GM12878 (cell line): ENCODE data around the gene NT5DC3. TPM values are rescaled to one million over a fixed set of nuclear protein-coding genes. Genes with fewer than 3 reads are reported as not detected.

ENCODE experiments used
- ATAC-seq: fragments of 200-7000 bp; cut with Tn5 transposase; 3 replicates; pipeline ENCODE4 v1.9.1; 2020; ENCODE audit warnings: mild to moderate bottlenecking, moderate library complexity
- BruUV-seq: library from RNA; stranded (reverse); fragments of 400-500 nt; replicated peaks from 2 replicates; lab custom pipeline; 2021; lab: Mats Ljungman, UMichigan
- CTCF ChIA-PET: fragments of 300-600 bp; sonication (Branson Sonifier 250); formaldehyde crosslinking; extraction: SDS; loops from one replicate; lab custom pipeline; 2021; ENCODE audit warnings: inconsistent platforms; lab: Yijun Ruan, JAX
- POLR2A ChIA-PET: fragments of 350-600 bp; formaldehyde crosslinking; extraction: SDS; loops from one replicate; lab custom pipeline; 2021; ENCODE audit warnings: inconsistent platforms; lab: Charles Lee
- RAD21 ChIA-PET: fragments of 300-600 bp; sonication (Branson Sonifier 250); formaldehyde crosslinking; loops from one replicate; lab custom pipeline; 2023; ENCODE audit warnings: antibody characterized with exemption; ENCODE audit not compliant: unreplicated experiment; lab: Charles Lee
- SMC1A ChIA-PET: fragments of 300-600 bp; sonication (Branson Sonifier 250); formaldehyde crosslinking; loops from one replicate; lab custom pipeline; 2023; ENCODE audit not compliant: unreplicated experiment, uncharacterized antibody; lab: Charles Lee
- DNase-seq: peaks from one replicate; pipeline ENCODE4 v3.0.0-alpha.2; 2011; ENCODE audit warnings: low read depth, low spot score
- FAIRE-seq: peaks from 3 replicates; lab custom pipeline; 2011; peaks lifted over from hg19 to GRCh38; lab: Jason Lieb, UNC
- H2AFZ ChIP-seq: 2 replicates; pipeline ENCODE4 v1.6.0; 2011; ENCODE audit warnings: low read depth, low read length, control low read depth; ENCODE audit not compliant: control insufficient read depth
- H3K27ac ChIP-seq: 2 replicates; pipeline ENCODE4 v1.5.1; 2011; ENCODE audit warnings: control low read depth; ENCODE audit not compliant: control insufficient read depth, insufficient read depth
- H3K27me3 ChIP-seq, 2 experiments: replicated peaks in 1 of 2; 2 replicates each; pipeline versions ENCODE4 v1.6.0 to v1.6.1; 2011; ENCODE audit warnings: low read length in 1 of 2; ENCODE audit not compliant: control insufficient read depth in 2 of 2, insufficient read depth in 2 of 2
- H3K36me3 ChIP-seq, 2 experiments: 2 replicates each; pipeline ENCODE4 v1.5.1; 2011; ENCODE audit warnings: low read length in 1 of 2; ENCODE audit not compliant: control insufficient read depth in 2 of 2, insufficient read depth in 2 of 2
- H3K4me1 ChIP-seq: 2 replicates; pipeline ENCODE4 v1.6.1; 2011; ENCODE audit warnings: mild to moderate bottlenecking, low read length, moderate library complexity, mixed read lengths; ENCODE audit not compliant: control insufficient read depth, insufficient read depth
- H3K4me2 ChIP-seq: 2 replicates; pipeline ENCODE4 v1.6.0; 2011; ENCODE audit warnings: control low read depth; ENCODE audit not compliant: control insufficient read depth, insufficient read depth
- H3K4me3 ChIP-seq: fragments of 200-600 bp; sonication (generic); 2 replicates; pipeline ENCODE4 v1.5.1; 2016
- H3K79me2 ChIP-seq: 2 replicates; pipeline ENCODE4 v1.6.0; 2011; ENCODE audit warnings: low read length; ENCODE audit not compliant: control insufficient read depth, insufficient read depth
- H3K9ac ChIP-seq: 2 replicates; pipeline ENCODE4 v1.8.0; 2011; ENCODE audit warnings: low read length, control low read depth, mixed read lengths; ENCODE audit not compliant: control insufficient read depth, insufficient read depth
- H3K9me3 ChIP-seq: replicated peaks from 3 replicates; pipeline ENCODE4 v1.5.1; 2011; ENCODE audit warnings: mild to moderate bottlenecking, low read length; ENCODE audit not compliant: control insufficient read depth, insufficient read depth
- H4K20me1 ChIP-seq: 2 replicates; pipeline ENCODE4 v1.6.0; 2011; ENCODE audit not compliant: control insufficient read depth, insufficient read depth
- NRF1 ChIP-seq: conservative IDR thresholded peaks from 2 replicates; pipeline ENCODE4 v1.6.1; 2011; ENCODE audit warnings: mild to moderate bottlenecking, low read depth, low read length, improper control_type of control experiment
- SIN3A ChIP-seq: IDR thresholded peaks from 2 replicates; pipeline ENCODE4 v1.6.1; 2012; ENCODE audit warnings: low read depth, low read length, improper control_type of control experiment
- TAF1 ChIP-seq: IDR thresholded peaks from 2 replicates; pipeline ENCODE4 v1.6.1; 2011; ENCODE audit warnings: mild to moderate bottlenecking, low read depth, low read length, borderline replicate concordance
- WGBS: methylation state at CpG from one replicate; pipeline ENCODE4 v1.1.6; 2016; ENCODE audit warnings: low lambda C conversion rate; ENCODE audit not compliant: insufficient replicate concordance, insufficient coverage; ENCODE audit errors: missing lambda C conversion rate; 5-methylcytosine and 5-hydroxymethylcytosine counted together
- in situ Hi-C: fragments of 300-500 bp; cut with MboI; formaldehyde crosslinking; loops from 9 replicates; pipeline ENCODE4 v1.14.3; 2018; ENCODE audit warnings: mixed read lengths
- intact Hi-C: fragments of 100-400 bp; cut with micrococcal nuclease; formaldehyde crosslinking; loops from one replicate; pipeline ENCODE4 v1.14.2; 2022; ENCODE audit not compliant: unreplicated experiment
- polyA plus RNA-seq, 11 experiments: library from polyadenylated mRNA; depleted of rRNA in 4 of 11; unstranded in 6 of 11; stranded (reverse) in 5 of 11; fragments of >200 nt; fragmentation: Nextera tagmentation in 4 of 11; fragmentation: Illumina TruSeq in 1 of 11; extraction: Ambion mirVana in 4 of 11; extraction: Trizol in 1 of 11; gene quantifications; 1 replicate in 1 of 11; 2 replicates in 10 of 11; pipeline versions ENCODE4 v1.2.1 to v1.2.3, GENCODE V29; 2011 to 2016; ENCODE audit warnings: inconsistent platforms in 2 of 11, missing spikeins in 2 of 11, low read depth in 1 of 11
- total RNA-seq, 4 experiments: library from RNA; depleted of rRNA in 3 of 4; stranded (reverse); fragments of >200 nt in 3 of 4; fragmentation: Illumina TruSeq in 1 of 4; extraction: Trizol in 1 of 4; gene quantifications; 2 replicates each; pipeline versions ENCODE4 v1.2.1 to v1.2.3, GENCODE V29; 2013 to 2021
- TF ChIP-seq, protein P1 (sequence below): IDR thresholded peaks from 2 replicates; pipeline ENCODE4 v1.6.1; 2012; ENCODE audit warnings: low read depth, low read length, improper control_type of control experiment
- TF ChIP-seq, protein P2 (sequence below): IDR thresholded peaks from 2 replicates; pipeline ENCODE4 v1.6.1; 2011; ENCODE audit warnings: low read depth, mild to moderate bottlenecking, low read length, moderate library complexity, borderline replicate concordance; ENCODE audit errors: extremely low read depth
- TF ChIP-seq, protein P3 (sequence below): fragments of 450-650 bp; IDR thresholded peaks from 2 replicates; pipeline ENCODE4 v1.6.1; 2016; ENCODE audit warnings: mild to moderate bottlenecking

Gene NT5DC3
- total and polyA plus RNA-seq, 10 of the 15 experiments (the other 5 are each of a cell fraction or from before 2014, with no cell fraction given) = 2.0 to 12.4 (median 5.9) TPM

DNA sequence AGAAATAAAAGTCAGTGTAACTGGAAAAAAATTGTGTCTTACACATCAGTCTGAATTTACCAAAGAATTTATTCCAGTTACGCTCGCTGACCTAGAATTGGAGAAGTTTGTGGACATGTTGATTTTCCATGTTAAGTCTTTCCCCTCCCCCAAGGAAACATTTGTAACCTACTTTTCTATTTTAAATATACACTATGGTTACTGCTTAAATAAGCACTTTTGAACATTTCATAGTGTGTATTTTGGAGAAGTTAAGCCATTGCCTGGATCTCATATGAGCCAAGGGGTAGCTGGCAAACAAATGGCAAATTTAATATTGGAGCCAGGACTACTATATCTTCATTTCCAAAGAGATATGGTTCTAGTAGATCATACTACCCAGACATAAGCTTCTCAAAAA, 42.9 kb upstream of the NT5DC3 start:
- ChIA-PET POLR2A (interaction anchor here (0.9 to 5.8 kb wide), 5 partner anchors 43 to 225 kb away, joined by 3 to 73 read pairs (median 4); partner anchors contain the start of genes HCFC2, HSP90B1 and TDG), RAD21 (interaction anchor here (0.6 to 7.0 kb wide), 21 partner anchors 14 to 404 kb away, joined by 3 to 121 read pairs (median 3); partner anchors contain the start of genes HSP90B1, NFYB and TDG), SMC1A (interaction anchor here (0.6 to 7.3 kb wide), 35 partner anchors 16 to 229 kb away, joined by 3 to 125 read pairs (median 3); partner anchors contain the start of genes HCFC2 and HSP90B1), CTCF (interaction anchor here (0.5 to 10.6 kb wide), 42 partner anchors 11 to 470 kb away, joined by 3 to 239 read pairs (median 5); partner anchors contain the start of gene NFYB)
- Histone ChIP-seq H3K4me1 (peaks cover 29% of the 10 kb centered on the region), H3K27ac (no peak overlapping the region), H3K4me3 (no peak overlapping the region), H2AFZ (no peak overlapping the region), H3K4me2 (no peak overlapping the region), H3K27me3 (no peaks in the 10 kb centered on the region), H3K36me3 (no peaks in the 10 kb centered on the region), H3K9ac (no peak overlapping the region), H3K9me3 (no peaks in the 10 kb centered on the region), H3K79me2 (no peaks in the 10 kb centered on the region), H4K20me1 (no peaks in the 10 kb centered on the region)
- TF ChIP-seq, protein P1, sequence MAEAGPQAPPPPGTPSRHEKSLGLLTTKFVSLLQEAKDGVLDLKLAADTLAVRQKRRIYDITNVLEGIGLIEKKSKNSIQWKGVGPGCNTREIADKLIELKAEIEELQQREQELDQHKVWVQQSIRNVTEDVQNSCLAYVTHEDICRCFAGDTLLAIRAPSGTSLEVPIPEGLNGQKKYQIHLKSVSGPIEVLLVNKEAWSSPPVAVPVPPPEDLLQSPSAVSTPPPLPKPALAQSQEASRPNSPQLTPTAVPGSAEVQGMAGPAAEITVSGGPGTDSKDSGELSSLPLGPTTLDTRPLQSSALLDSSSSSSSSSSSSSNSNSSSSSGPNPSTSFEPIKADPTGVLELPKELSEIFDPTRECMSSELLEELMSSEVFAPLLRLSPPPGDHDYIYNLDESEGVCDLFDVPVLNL = no peak
- TF ChIP-seq NRF1 = no peak
- no peak for TF ChIP-seq TAF1
- no peak for TF ChIP-seq SIN3A
- TF ChIP-seq, protein P2, sequence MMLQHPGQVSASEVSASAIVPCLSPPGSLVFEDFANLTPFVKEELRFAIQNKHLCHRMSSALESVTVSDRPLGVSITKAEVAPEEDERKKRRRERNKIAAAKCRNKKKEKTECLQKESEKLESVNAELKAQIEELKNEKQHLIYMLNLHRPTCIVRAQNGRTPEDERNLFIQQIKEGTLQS = no peak
- TF ChIP-seq, protein P3, sequence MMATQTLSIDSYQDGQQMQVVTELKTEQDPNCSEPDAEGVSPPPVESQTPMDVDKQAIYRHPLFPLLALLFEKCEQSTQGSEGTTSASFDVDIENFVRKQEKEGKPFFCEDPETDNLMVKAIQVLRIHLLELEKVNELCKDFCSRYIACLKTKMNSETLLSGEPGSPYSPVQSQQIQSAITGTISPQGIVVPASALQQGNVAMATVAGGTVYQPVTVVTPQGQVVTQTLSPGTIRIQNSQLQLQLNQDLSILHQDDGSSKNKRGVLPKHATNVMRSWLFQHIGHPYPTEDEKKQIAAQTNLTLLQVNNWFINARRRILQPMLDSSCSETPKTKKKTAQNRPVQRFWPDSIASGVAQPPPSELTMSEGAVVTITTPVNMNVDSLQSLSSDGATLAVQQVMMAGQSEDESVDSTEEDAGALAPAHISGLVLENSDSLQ = no peak
- DNase-seq (no peak), ATAC-seq (no peak), FAIRE-seq (no peak)
- no TSS peak for BruUV-seq
- intact Hi-C loops (loop anchor here (1.0 to 10.0 kb wide), 3 partner anchors 83 to 471 kb away; partner anchors contain the start of gene TDG), in situ Hi-C loops (loop anchor here (5.0 kb wide), 1 partner anchor 223 kb away; no protein-coding TSS in a partner anchor)
- WGBS = 100% methylated on average over 2 of the region's 2 CpGs
